Effector CD8-positive, alpha-beta T cell (primary cell): ENCODE results near the gene KCTD1.

ENCODE experiments used
- DNase-seq: peaks from one replicate; lab custom pipeline; 2025; lab: John Stamatoyannopoulos, UW
- total RNA-seq, 4 experiments: gene quantifications; one replicate each; lab custom pipeline; 2026; lab: John Stamatoyannopoulos, UW

KCTD1 gene
- 3.8 to 5.3 (median 4.4) reads per million in 4 experiments for total RNA-seq

- DNase-seq = peak; percentile 15
These were observed at the start of gene KCTD1 for GRCh38 chr18:26548415-26549262. TSS of gene KCTD1 (minus strand) at chr18:26548553. CDS start at chr18:26548536, 17 bp downstream.

GRCh38 chr18:26593365-26594320, 45.3 kb upstream of the KCTD1 start:
- no peak for DNase-seq

- no peak for DNase-seq
These were observed 36.4 kb upstream of the KCTD1 start for GRCh38 chr18:26584745-26585144.

- DNase-seq = no peak
These were observed 31.7 kb upstream of the KCTD1 start for GRCh38 chr18:26579941-26580618.

GRCh38 chr18:26575865-26576217, 27.5 kb upstream of the KCTD1 start:
- no peak for DNase-seq

- no peak for DNase-seq
These were observed 26.9 kb upstream of the KCTD1 start for GRCh38 chr18:26574958-26575864.

- no peak for DNase-seq
These were observed 20.7 kb upstream of the KCTD1 start for GRCh38 chr18:26568926-26569665.

GRCh38 chr18:26568513-26568912, 20.2 kb upstream of the KCTD1 start:
- no peak for DNase-seq

GRCh38 chr18:26566874-26567555, 18.7 kb upstream of the KCTD1 start:
- DNase-seq = no peak

- DNase-seq = no peak
These were observed 17.2 kb upstream of the KCTD1 start for GRCh38 chr18:26565514-26565913.

- DNase-seq = no peak
These were observed 14.7 kb upstream of the KCTD1 start for GRCh38 chr18:26563024-26563423.

- DNase-seq = no peak
These were observed 14.2 kb upstream of the KCTD1 start for GRCh38 chr18:26562568-26562967.

- DNase-seq = no peak
These were observed 13.4 kb upstream of the KCTD1 start for GRCh38 chr18:26561769-26562168.

GRCh38 chr18:26556573-26556972, 8.2 kb upstream of the KCTD1 start:
- no peak for DNase-seq

GRCh38 chr18:26555804-26556553, 7.6 kb upstream of the KCTD1 start:
- no peak for DNase-seq

GRCh38 chr18:26553943-26554342, 5.6 kb upstream of the KCTD1 start:
- DNase-seq = no peak

GRCh38 chr18:26551695-26552081, 3.3 kb upstream of the KCTD1 start:
- DNase-seq = no peak

GRCh38 chr18:26550998-26551694, 2.8 kb upstream of the KCTD1 start:
- no peak for DNase-seq
